Choroid plexus epithelial cell (primary cell): ENCODE data around the gene RAB40B.

Experiments used
- DNase-seq: peaks from one replicate; pipeline ENCODE4 v3.0.0-alpha.2; 2010; ENCODE audit warnings: low read depth
- H3K4me3 ChIP-seq: 2 replicates; pipeline ENCODE4 v1.5.1; 2011; ENCODE audit warnings: low read depth, mild to moderate bottlenecking, control low read depth, low read length, moderate library complexity
- TF ChIP-seq, protein P1 (sequence below): conservative IDR thresholded peaks from 2 replicates; pipeline ENCODE4 v1.5.1; 2011; ENCODE audit warnings: low read depth, mild to moderate bottlenecking, control low read depth, inconsistent platforms, low read length, moderate library complexity

Gene RAB40B

DNA sequence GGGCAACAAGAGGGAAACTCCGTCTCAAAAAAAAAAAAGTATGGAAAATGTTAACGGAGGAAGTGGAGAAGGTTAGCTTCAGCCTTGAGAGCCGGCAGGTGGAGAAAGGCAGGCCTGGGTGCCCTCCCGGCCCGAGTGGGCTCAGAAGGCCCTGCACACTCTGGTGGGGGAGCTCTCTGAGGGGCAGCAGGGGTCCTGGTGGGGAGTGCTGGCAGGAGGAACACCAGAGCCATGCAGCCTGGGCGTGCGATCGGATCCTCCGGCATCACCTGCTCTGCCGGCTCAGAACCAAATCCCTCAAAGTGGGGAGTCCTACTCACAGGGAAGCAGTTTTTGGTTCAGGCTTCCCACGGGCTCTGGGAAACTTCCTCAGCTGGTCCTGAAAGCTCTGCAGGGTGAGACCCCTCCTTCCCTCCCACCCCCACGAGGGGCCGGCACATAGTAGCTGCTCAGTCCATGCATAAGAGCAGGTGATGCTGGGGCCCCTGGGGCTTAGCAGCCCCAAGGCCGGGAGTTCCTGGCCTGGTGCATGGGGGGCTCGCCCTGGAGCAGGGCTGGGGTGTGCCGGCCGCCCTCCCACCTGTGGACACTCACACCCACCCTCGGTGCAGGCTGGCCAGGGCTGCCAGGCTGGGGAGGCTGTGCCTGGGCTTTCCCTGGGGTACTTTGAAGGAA is 38.1 kb upstream of the RAB40B start:
- no peak overlapping the region for H3K4me3 ChIP-seq
- DNase-seq, result no peak
- TF ChIP-seq, protein P1, sequence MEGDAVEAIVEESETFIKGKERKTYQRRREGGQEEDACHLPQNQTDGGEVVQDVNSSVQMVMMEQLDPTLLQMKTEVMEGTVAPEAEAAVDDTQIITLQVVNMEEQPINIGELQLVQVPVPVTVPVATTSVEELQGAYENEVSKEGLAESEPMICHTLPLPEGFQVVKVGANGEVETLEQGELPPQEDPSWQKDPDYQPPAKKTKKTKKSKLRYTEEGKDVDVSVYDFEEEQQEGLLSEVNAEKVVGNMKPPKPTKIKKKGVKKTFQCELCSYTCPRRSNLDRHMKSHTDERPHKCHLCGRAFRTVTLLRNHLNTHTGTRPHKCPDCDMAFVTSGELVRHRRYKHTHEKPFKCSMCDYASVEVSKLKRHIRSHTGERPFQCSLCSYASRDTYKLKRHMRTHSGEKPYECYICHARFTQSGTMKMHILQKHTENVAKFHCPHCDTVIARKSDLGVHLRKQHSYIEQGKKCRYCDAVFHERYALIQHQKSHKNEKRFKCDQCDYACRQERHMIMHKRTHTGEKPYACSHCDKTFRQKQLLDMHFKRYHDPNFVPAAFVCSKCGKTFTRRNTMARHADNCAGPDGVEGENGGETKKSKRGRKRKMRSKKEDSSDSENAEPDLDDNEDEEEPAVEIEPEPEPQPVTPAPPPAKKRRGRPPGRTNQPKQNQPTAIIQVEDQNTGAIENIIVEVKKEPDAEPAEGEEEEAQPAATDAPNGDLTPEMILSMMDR, result no peak

DNA sequence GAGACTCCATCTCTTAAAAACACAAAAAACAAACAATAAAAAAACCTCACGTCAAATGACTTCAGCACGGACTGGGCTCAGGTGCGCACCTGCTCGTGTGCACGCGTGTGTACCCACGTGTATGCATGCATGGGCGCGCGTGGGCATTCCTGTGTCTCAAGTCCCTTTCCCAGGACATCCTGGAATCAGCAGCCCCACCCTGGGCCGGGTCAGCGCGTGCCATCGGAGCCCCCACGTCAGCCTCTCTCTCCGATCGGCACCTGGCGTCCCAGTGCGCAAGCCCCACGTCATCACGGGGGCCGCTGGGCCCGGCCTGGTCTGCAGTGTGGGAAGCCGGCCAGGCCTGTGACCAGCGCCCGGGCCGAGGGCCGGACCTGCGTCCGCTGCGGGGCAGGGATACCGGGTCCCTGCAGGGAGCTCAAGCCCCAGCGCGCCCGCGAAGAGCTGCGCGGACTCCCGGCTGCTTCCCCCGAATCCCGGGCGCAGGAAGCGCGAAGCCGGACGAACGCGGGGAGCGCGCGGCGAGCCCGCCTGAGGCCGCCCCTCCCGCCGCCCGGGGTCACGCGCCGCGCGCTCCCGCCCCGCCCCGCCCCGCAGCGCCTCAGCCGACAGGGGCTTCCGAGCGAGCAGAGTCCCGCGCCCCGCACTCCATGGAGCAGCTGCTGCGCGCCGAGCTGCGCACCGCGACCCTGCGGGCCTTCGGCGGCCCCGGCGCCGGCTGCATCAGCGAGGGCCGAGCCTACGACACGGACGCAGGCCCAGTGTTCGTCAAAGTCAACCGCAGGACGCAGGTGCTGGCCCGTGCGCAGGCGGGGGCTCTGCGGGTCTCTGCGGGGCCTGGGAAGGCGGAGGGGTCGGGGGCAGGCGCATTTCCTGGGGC is 36.7 kb upstream of the RAB40B start, which contains the start of gene FN3K:
Gene FN3K, plus strand, starts transcription at position 629 of the 880 bp plus-strand sequence. Its CDS starts 22 bp downstream, at position 651.
- peak; percentile 72 for DNase-seq
- H3K4me3 ChIP-seq, result peak within 1 kb of the TSS; percentile 65
- TF ChIP-seq, protein P1, result no peak

DNA sequence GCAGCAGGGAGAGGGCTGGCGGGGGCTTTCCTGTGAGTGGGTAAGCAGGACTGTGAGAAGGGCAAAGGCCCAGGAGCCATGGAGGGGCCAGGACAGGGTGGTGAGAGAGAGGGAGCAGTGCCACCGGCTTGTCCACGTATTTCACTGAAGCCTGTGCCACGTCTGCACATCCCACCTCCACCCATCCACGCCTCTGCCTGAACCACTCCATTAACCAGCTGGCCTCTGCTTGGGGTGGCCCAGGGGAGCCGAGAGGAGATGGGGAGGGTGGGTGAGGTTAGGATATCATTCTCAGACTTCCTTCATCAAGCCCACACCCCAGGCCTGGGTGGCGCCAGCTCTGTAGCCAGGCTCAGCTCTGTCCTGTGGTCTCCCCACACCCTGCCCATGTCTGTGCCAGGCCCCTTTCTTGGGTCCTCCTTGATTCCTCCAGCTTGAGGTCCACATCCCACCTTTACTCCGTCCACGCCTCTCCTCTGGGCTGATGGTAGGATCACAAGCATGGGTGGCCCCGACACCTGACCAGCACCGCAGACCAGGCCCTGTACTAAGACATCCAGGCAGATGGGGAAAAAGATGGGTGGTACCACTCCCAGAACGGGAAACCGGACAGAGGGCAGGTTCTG is 33.7 kb upstream of the RAB40B start:
- no peak overlapping the region for H3K4me3 ChIP-seq
- no peak for DNase-seq
- TF ChIP-seq, protein P1, result no peak

DNA sequence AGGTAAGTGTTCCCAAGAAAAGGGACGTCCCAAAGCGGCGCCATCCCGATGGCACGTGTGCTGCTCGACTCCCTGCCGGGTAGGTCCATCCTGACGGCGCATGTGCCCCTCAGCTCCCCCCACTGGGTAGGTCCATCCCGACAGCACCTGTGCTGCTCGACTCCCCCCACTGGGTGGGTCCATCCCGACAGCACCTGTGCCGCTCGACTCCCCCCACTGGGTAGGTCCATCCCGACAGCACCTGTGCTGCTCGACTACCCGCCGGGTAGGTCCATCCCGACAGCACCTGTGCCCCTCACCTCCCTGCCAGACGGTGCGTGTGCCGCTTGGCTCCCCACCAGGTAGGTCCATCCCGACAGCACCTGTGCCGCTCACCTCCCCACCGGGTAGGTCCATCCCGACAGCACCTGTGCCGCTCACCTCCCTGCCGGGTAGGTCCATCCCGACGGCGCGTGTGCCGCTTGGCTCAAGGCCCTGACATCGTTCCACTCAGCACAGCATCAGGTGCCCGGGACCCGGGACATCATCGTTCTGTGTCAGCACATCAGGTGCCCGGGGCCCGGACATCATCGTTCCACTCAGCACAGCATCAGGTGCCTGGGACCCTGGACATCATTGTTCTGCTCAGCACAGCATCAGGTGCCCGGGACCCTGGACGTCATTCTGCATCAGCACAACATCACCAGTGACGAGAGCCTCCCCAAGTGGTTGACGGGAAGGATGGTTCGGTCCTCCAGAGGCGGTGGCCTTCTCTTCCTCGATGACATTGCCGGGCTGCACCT is 31.2 kb upstream of the RAB40B start:
- no peak for DNase-seq
- TF ChIP-seq, protein P1, result no peak
- H3K4me3 ChIP-seq, result no peak overlapping the region

DNA sequence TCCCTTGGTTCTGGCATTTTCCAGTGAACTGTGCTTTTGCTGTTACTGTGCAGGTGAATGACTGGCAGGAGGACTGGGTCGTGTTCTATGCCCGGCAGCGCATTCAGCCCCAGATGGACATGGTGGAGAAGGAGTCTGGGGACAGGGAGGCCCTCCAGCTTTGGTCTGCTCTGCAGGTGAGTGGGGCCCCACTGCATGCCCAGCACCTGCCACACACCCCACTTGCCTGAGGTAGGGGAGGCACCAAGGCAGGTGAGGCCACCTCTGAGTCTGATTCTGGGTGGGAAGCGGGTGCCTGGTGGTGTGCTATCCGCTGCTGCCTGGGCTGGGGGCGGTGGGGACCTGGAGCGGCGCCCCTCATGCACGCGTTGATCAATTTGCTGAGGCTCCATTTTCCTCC is 27.9 kb upstream of the RAB40B start:
- no peak for DNase-seq
- TF ChIP-seq, protein P1, result no peak
- H3K4me3 ChIP-seq, result no peak overlapping the region

DNA sequence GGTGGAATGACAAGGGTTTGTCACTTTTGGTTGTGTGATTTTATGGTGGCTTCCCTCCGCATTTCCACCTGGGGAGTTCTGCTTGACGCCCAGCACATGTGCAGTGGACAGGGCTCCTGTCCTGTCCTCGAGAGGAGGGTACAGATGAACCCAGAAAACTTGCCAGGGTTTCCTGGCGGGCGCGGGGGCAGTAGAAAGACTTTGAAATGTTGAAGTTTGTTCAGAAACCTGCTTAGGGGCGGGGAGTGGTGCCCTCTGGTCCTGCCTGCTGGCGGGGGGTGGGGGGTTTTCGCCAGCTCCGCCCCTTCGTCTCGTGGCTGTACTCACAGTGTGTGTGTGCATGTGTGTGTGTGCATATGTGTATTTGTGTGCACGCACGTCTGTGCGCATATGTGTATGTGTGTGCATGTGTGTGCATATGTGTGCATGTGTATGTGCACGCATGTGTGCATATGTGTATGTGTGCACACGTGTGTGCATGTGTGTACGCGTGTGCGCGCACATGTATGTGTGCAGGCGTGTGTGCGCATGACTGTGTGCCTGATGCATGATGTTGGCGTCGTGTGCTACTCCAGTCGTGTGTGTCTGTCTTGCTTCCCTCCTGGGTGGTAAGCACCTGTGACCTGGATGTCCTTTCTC is 24.8 kb upstream of the RAB40B start:
- no peak for DNase-seq
- H3K4me3 ChIP-seq, result no peak overlapping the region
- TF ChIP-seq, protein P1, result no peak
